Transverse colon (tissue), 4 donors: ENCODE data around the gene GNAT1. TPM values are rescaled to one million over a fixed set of nuclear protein-coding genes. Genes with fewer than 3 reads are reported as not detected.

Experiments
- DNase-seq: peaks from one replicate; pipeline ENCODE4 v3.0.0-alpha.2; 2019
- H3K27ac ChIP-seq, 4 donors: fragments of 200-600 bp; sonication (generic); 2 replicates each; pipeline ENCODE4 v1.5.1; 2016 to 2018; ENCODE audit warnings: inconsistent platforms in 4 of 4
- H3K27me3 ChIP-seq: fragments of 200-600 bp; sonication (generic); 2 replicates; pipeline ENCODE4 v1.5.1; 2017; ENCODE audit warnings: inconsistent platforms
- H3K36me3 ChIP-seq, 4 donors: fragments of 200-600 bp; sonication (generic); 2 replicates each; pipeline ENCODE4 v1.5.1; 2017 to 2019; ENCODE audit warnings: inconsistent platforms in 4 of 4
- H3K4me1 ChIP-seq, 4 donors: fragments of 200-600 bp; sonication (generic); 2 replicates each; pipeline ENCODE4 v1.5.1; 2017 to 2020; ENCODE audit warnings: inconsistent platforms in 4 of 4
- H3K4me3 ChIP-seq, 4 donors: fragments of 200-600 bp; sonication (generic); 1 replicate in 1 of 4; 2 replicates in 3 of 4; pipeline versions ENCODE4 v1.5.1 to v1.6.1; 2017 to 2019; ENCODE audit warnings: inconsistent platforms in 4 of 4
- H3K9me3 ChIP-seq, 2 donors: fragments of 200-600 bp; sonication (generic); 2 replicates each; pipeline ENCODE4 v1.5.1; 2017 to 2019; ENCODE audit warnings: inconsistent platforms in 2 of 2
- EP300 ChIP-seq: sonication (generic); formaldehyde crosslinking; IDR thresholded peaks from one replicate; pipeline ENCODE4 v1.6.1; 2017; ENCODE audit warnings: antibody characterized with exemption, low read depth
- POLR2A ChIP-seq: fragments of 450-650 bp; IDR thresholded peaks from one replicate; pipeline ENCODE4 v1.6.1; 2016; ENCODE audit warnings: antibody characterized with exemption, mild to moderate bottlenecking, moderate library complexity
- POLR2AphosphoS5 ChIP-seq, 3 donors: sonication (generic); formaldehyde crosslinking; IDR thresholded peaks; one replicate each; pipeline ENCODE4 v1.6.1; 2016; ENCODE audit warnings: antibody characterized with exemption in 3 of 3
- WGBS, 2 donors: methylation state at CpG; one replicate each; pipeline ENCODE4 v1.1.5; 2018; ENCODE audit warnings: low coverage in 1 of 2; 5-methylcytosine and 5-hydroxymethylcytosine counted together
- in situ Hi-C, 4 donors: fragments of 200-750 bp; cut with MboI; loops; one replicate each; pipeline versions ENCODE4 v1.15.0 to v1.15.1; 2017; ENCODE audit warnings: low sequenced_read_pairs in 3 of 4, low pct_ligation_motif_present in 1 of 4, low pct_unique_long_range_greater_than_20kb in 1 of 4
- intact Hi-C: fragments of 100-400 bp; cut with DNase I; formaldehyde crosslinking; loops from one replicate; pipeline ENCODE4 v1.15.1; 2023; ENCODE audit warnings: low total_unique reads
- total RNA-seq, 4 donors: library from RNA; depleted of rRNA; stranded (reverse); fragments of >200 nt; gene quantifications; one replicate each; pipeline ENCODE4 v1.1.0, GENCODE V29; 2016
- TF ChIP-seq, protein P1 (sequence below), 5 experiments: fragments of 200-600 bp in 3 of 5; fragments of 450-650 bp in 2 of 5; sonication (generic) in 3 of 5; IDR thresholded peaks; 1 replicate in 2 of 5; 2 replicates in 3 of 5; pipeline ENCODE4 v1.5.1; 2016 to 2017; ENCODE audit warnings: antibody characterized with exemption in 5 of 5, inconsistent platforms in 3 of 5, mild to moderate bottlenecking in 2 of 5, moderate library complexity in 1 of 5

Gene GNAT1
- total RNA-seq, 4 donors from 2014 or later: not detected

DNA sequence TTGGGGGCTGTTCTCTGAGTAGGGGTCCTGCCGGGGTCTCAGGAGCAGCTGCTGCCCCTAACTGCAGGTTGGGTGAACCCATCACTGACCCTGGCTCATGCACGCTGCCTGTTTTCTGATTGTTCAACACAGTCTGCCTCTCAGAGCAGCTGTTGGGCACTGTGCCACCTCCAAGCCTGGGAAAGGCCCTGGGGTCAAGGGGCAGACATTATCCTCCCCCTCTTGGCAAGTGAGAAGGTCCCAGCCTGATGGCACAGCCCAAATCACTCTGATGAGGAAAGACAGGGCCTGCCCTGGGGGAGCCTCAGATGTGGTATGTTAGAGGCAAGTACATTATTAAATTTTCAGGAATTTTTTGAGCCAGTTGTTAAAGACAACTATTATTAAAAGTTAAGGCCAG, 14.1 kb upstream of the GNAT1 start:
- no peak overlapping the region for H3K27ac ChIP-seq
- intact Hi-C loops: no loop called here
- TF ChIP-seq POLR2AphosphoS5 (IDR thresholded peaks at IDR 0.05): no peak
- TF ChIP-seq, protein P1, sequence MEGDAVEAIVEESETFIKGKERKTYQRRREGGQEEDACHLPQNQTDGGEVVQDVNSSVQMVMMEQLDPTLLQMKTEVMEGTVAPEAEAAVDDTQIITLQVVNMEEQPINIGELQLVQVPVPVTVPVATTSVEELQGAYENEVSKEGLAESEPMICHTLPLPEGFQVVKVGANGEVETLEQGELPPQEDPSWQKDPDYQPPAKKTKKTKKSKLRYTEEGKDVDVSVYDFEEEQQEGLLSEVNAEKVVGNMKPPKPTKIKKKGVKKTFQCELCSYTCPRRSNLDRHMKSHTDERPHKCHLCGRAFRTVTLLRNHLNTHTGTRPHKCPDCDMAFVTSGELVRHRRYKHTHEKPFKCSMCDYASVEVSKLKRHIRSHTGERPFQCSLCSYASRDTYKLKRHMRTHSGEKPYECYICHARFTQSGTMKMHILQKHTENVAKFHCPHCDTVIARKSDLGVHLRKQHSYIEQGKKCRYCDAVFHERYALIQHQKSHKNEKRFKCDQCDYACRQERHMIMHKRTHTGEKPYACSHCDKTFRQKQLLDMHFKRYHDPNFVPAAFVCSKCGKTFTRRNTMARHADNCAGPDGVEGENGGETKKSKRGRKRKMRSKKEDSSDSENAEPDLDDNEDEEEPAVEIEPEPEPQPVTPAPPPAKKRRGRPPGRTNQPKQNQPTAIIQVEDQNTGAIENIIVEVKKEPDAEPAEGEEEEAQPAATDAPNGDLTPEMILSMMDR (IDR thresholded peaks at IDR 0.05): no peak
- no peak for TF ChIP-seq EP300
- no peak for TF ChIP-seq POLR2A
- H3K4me1 ChIP-seq: peaks cover 3 to 32% (median 12%) of the 10 kb centered on the region in 4 donors
- no peaks in the 10 kb centered on the region for H3K36me3 ChIP-seq
- no peaks in the 10 kb centered on the region for H3K9me3 ChIP-seq
- WGBS, 2 donors: 67% methylated on average over 2 of the region's 2 CpGs; no CpG with 5 or more reads in 1 of the 2 donors
- in situ Hi-C loops: no loop called here
- no peak for DNase-seq
- no peaks in the 10 kb centered on the region for H3K27me3 ChIP-seq
- no peak overlapping the region for H3K4me3 ChIP-seq

GRCh38 chr3:50179710-50180109, 11.7 kb upstream of the GNAT1 start:
- peaks cover 0 to 18% (median 5%) of the 10 kb centered on the region in 4 donors for H3K4me1 ChIP-seq
- no peak for DNase-seq
- no peaks in the 10 kb centered on the region for H3K9me3 ChIP-seq
- no peaks in the 10 kb centered on the region for H3K27me3 ChIP-seq
- TF ChIP-seq, protein P1 (IDR thresholded peaks at IDR 0.05): no peak
- no peak for TF ChIP-seq POLR2A
- no peak for TF ChIP-seq EP300
- no peak for TF ChIP-seq POLR2AphosphoS5 (IDR thresholded peaks at IDR 0.05)
- in situ Hi-C loops (loop anchor here in 2 of 4 donors (5.0 to 10.0 kb wide), 2 partner anchors 55 to 57 kb away; no protein-coding TSS in a partner anchor), intact Hi-C loops (no loop called here)
- H3K4me3 ChIP-seq: no peak overlapping the region
- 43 to 46% methylated on average over 2 of the region's 2 CpGs for WGBS, 2 donors
- peak overlapping the region in 1 of 4 donors; percentile 29 for H3K27ac ChIP-seq
- H3K36me3 ChIP-seq: no peaks in the 10 kb centered on the region

- Histone ChIP-seq H3K27ac (no peak overlapping the region), H3K36me3 (no peaks in the 10 kb centered on the region), H3K4me3 (no peak overlapping the region), H3K4me1 (peaks cover 0 to 18% (median 5%) of the 10 kb centered on the region in 4 donors), H3K9me3 (no peaks in the 10 kb centered on the region), H3K27me3 (no peaks in the 10 kb centered on the region)
- in situ Hi-C loops: loop anchor here in 2 of 4 donors (5.0 to 10.0 kb wide), 2 partner anchors 57 to 60 kb away; no protein-coding TSS in a partner anchor
- intact Hi-C loops: no loop called here
- TF ChIP-seq, protein P1 (IDR thresholded peaks at IDR 0.05): no peak
- TF ChIP-seq EP300: no peak
- TF ChIP-seq POLR2AphosphoS5 (IDR thresholded peaks at IDR 0.05): no peak
- no peak for TF ChIP-seq POLR2A
- DNase-seq: no peak
- WGBS, 2 donors: 84% methylated on average over 5 of the region's 5 CpGs; no CpG with 5 or more reads in 1 of the 2 donors
Observed at GRCh38 chr3:50181985-50182384, 9.4 kb upstream of the GNAT1 start.

DNA sequence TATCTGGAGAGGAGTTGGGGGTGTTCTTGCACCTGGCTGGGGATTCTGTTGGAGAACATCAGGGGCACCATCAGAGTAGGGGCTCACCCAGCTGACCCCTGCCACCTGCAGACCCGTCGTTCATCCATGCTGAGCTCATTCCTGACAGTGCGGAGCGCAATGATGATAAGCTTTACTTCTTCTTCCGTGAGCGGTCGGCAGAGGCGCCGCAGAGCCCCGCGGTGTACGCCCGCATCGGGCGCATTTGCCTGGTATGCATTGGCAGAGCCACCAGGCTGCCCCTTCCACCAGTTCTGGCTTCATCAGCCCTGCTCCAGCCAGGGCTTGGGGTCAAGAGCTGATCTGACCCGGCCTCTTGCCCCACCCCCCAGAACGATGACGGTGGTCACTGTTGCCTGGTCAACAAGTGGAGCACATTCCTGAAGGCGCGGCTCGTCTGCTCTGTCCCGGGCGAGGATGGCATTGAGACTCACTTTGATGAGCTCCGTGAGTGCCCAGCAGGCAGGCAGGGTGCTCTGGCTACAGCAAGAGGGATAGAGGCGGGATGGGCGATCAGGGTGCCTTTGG, 8.8 kb upstream of the GNAT1 start:
- Histone ChIP-seq H3K9me3 (no peaks in the 10 kb centered on the region), H3K4me1 (peaks cover 0 to 12% (median 2%) of the 10 kb centered on the region in 4 donors), H3K36me3 (no peaks in the 10 kb centered on the region), H3K4me3 (no peak overlapping the region), H3K27me3 (no peaks in the 10 kb centered on the region), H3K27ac (no peak overlapping the region)
- intact Hi-C loops: loop anchor here (1.0 kb wide), 1 partner anchor 18 kb away; no protein-coding TSS in a partner anchor
- in situ Hi-C loops: loop anchor here in 2 of 4 donors (5.0 to 10.0 kb wide), 2 partner anchors 58 to 60 kb away; no protein-coding TSS in a partner anchor
- TF ChIP-seq, protein P1 (IDR thresholded peaks at IDR 0.05): no peak
- TF ChIP-seq EP300 (no peak), POLR2AphosphoS5 (IDR thresholded peaks at IDR 0.05) (no peak), POLR2A (no peak)
- no peak for DNase-seq
- WGBS, 2 donors: 91% methylated on average over 20 of the region's 26 CpGs; no CpG with 5 or more reads in 1 of the 2 donors
